ENCODE measurements around the gene ATP8A2. TPM values are rescaled to one million over a fixed set of nuclear protein-coding genes. Genes with fewer than 3 reads are reported as not detected.
"Not testable (repeated sequence)": the region's sequence is repeated elsewhere in the genome, so short reads cannot be mapped to it uniquely, and the experiment has no call there.

ATP8A2 gene
- total RNA-seq, 4 donors from 2014 or later = 0.13 to 0.24 (median 0.20) TPM

DNA sequence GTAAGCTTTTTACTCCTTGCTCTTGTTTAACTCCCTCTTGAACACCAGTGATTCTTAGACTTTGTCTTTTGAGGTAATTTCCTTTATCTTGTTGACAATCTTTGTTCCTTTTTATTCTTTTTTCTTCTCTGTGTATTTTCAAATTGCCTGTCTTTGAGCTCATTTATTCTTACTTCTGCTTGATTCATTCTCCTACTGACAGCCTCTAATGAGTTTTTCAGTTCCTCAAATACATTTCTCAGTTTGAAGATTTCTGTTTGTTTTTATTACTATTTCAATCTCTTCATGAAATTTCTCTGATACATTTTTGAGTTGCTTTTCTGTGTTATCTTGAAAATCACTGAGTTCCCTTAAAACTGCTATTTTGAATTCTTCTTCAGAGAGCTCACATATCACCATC, 154.1 kb downstream of the ATP8A2 start:
- no peaks in the 10 kb centered on the region for H3K36me3 ChIP-seq
- TF ChIP-seq POLR2AphosphoS5 (IDR thresholded peaks at IDR 0.05) (no peak), POLR2A (IDR thresholded peaks at IDR 0.05) (no peak), EP300 (IDR thresholded peaks at IDR 0.05) (no peak)
- TF ChIP-seq, protein P1, sequence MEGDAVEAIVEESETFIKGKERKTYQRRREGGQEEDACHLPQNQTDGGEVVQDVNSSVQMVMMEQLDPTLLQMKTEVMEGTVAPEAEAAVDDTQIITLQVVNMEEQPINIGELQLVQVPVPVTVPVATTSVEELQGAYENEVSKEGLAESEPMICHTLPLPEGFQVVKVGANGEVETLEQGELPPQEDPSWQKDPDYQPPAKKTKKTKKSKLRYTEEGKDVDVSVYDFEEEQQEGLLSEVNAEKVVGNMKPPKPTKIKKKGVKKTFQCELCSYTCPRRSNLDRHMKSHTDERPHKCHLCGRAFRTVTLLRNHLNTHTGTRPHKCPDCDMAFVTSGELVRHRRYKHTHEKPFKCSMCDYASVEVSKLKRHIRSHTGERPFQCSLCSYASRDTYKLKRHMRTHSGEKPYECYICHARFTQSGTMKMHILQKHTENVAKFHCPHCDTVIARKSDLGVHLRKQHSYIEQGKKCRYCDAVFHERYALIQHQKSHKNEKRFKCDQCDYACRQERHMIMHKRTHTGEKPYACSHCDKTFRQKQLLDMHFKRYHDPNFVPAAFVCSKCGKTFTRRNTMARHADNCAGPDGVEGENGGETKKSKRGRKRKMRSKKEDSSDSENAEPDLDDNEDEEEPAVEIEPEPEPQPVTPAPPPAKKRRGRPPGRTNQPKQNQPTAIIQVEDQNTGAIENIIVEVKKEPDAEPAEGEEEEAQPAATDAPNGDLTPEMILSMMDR (IDR thresholded peaks at IDR 0.05) = no peak
- no peak for DNase-seq (ENCODE audit: low spot score in 2 of 2)

DNA sequence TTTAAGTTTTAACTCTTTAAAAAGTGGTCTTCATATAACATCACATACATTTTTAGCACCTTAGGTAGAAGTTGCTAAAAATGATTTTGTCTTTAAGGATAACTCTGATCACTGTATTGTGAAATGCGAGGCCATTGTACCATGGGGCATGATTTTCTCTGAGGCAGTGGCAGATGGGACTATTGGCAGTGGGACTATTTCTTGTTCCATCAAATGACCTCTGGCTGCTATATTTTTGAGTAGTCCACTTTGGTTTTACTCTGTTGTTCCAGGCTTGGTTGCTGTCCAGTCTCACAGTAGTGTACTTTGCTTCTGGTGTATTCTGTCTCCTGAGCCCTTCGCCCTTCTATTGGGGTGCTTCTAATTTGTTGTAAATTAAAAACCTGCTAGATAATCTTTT, 156.5 kb downstream of the ATP8A2 start:
- TF ChIP-seq POLR2AphosphoS5 (IDR thresholded peaks at IDR 0.05) = no peak
- TF ChIP-seq, protein P1 (IDR thresholded peaks at IDR 0.05) = no peak
- no peak for TF ChIP-seq POLR2A (IDR thresholded peaks at IDR 0.05)
- no peak for TF ChIP-seq EP300 (IDR thresholded peaks at IDR 0.05)
- no peaks in the 10 kb centered on the region for H3K27me3 ChIP-seq
- no peaks in the 10 kb centered on the region for H3K4me1 ChIP-seq
- no peak for DNase-seq (ENCODE audit: low spot score in 2 of 2)
- peaks cover 13% of the 10 kb centered on the region for H3K9me3 ChIP-seq
- no peak overlapping the region for H3K27ac ChIP-seq
- H3K36me3 ChIP-seq = no peaks in the 10 kb centered on the region
- H3K4me3 ChIP-seq = no peak overlapping the region
- 91% methylated on average over 2 of the region's 2 CpGs for WGBS

More for the DNA sequence above, 154.1 kb downstream of the ATP8A2 start:
- Histone ChIP-seq H3K9me3 (peaks cover 13% of the 10 kb centered on the region), H3K4me1 (no peaks in the 10 kb centered on the region), H3K27me3 (no peaks in the 10 kb centered on the region), H3K4me3 (no peak overlapping the region), H3K27ac (no peak overlapping the region)

DNA sequence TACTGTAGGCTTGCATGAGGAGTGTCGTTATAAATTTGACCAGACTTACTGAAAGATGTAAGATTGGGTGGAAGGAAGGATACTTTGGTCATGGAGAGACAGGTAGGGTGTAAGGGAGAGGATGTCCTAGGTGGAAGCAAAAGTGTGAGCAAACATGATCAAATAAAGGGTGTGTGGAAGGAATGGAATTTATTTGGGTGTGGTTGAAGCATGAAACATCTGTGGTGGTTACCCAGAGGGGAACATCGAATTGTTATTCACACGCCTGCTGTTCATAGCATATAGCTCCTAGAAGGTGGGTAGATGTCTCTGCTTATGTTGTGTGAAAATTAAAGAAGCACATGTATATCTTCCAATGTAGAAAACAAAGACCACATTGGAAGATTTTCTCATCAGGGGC, 157.7 kb downstream of the ATP8A2 start:
- no peak for TF ChIP-seq EP300 (IDR thresholded peaks at IDR 0.05)
- TF ChIP-seq, protein P1 (IDR thresholded peaks at IDR 0.05) = no peak
- TF ChIP-seq POLR2AphosphoS5 (IDR thresholded peaks at IDR 0.05) = no peak
- TF ChIP-seq POLR2A (IDR thresholded peaks at IDR 0.05) = no peak
- WGBS = 54% methylated on average over 3 of the region's 3 CpGs
- DNase-seq (ENCODE audit: low spot score in 2 of 2) = no peak
- peaks cover 13% of the 10 kb centered on the region for H3K9me3 ChIP-seq
- no peaks in the 10 kb centered on the region for H3K36me3 ChIP-seq
- no peak overlapping the region for H3K27ac ChIP-seq
- H3K27me3 ChIP-seq = no peaks in the 10 kb centered on the region
- no peaks in the 10 kb centered on the region for H3K4me1 ChIP-seq
- no peak overlapping the region for H3K4me3 ChIP-seq

DNA sequence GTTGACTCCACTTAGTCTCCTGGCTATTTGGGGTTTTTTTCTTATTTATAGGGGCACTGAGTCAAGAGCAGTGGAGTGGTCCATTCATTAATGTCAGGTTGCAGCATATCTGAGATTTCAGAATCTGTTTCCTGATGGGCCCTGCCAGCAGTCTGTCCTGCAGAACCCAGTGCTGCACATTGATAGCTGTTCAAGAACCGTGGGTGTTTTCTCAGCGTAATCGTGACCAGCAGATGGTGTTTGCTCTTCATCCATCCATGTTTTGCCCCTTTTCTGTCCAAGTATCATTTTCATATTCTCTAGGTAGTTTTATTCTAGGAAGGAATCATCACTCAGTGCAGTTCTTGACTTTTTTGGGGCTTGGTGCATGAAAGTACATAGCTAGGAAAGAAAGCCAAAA, 166.5 kb downstream of the ATP8A2 start:
- TF ChIP-seq POLR2A (IDR thresholded peaks at IDR 0.05) = no peak
- WGBS = 71% methylated on average over 3 of the region's 3 CpGs
- no peak overlapping the region for H3K27ac ChIP-seq
- no peak overlapping the region for H3K4me3 ChIP-seq
- H3K36me3 ChIP-seq = no peaks in the 10 kb centered on the region
- DNase-seq (ENCODE audit: low spot score in 2 of 2) = no peak
- H3K4me1 ChIP-seq = no peaks in the 10 kb centered on the region
- H3K27me3 ChIP-seq = no peaks in the 10 kb centered on the region
- no peaks in the 10 kb centered on the region for H3K9me3 ChIP-seq

DNA sequence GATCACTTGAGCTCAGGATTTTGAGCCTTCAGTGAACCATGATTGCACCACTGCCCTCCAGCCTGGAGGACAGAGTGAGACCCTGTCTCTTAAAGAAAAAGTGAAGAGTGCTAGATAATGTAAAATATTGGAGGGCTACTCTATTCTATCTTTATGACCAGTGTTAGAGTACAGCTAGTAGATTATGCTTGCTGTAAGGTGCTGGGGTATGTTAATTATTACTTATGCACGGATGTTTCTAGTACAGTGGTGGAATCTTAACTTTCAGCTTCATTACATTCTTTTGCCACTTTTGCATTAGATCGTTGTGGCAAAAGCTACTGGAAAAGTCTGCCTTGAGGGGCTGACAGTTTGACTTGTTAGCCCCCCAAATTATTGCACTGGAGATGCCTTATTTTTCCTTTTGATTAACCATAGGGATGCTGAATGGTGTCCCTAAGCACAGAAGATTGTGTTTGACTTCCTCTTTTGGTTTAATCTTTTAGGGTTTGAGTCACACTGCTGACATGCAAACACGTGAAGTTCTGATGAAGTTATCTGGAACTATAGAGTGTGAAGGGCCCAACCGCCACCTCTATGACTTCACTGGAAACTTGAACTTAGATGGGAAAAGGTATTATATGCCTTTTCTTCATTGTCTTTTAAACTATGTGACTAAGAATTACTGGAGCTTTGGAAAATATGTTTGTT, 169.8 kb downstream of the ATP8A2 start:
- DNase-seq (ENCODE audit: low spot score in 2 of 2) = no peak
- no peaks in the 10 kb centered on the region for H3K27me3 ChIP-seq
- TF ChIP-seq POLR2AphosphoS5 (IDR thresholded peaks at IDR 0.05) = no peak
- TF ChIP-seq, protein P1 (IDR thresholded peaks at IDR 0.05) = no peak
- no peak for TF ChIP-seq EP300 (IDR thresholded peaks at IDR 0.05)
- TF ChIP-seq POLR2A (IDR thresholded peaks at IDR 0.05) = no peak
- 72% methylated on average over 4 of the region's 4 CpGs for WGBS
- H3K27ac ChIP-seq = no peak overlapping the region
- no peaks in the 10 kb centered on the region for H3K4me1 ChIP-seq
- no peaks in the 10 kb centered on the region for H3K36me3 ChIP-seq
- no peak overlapping the region for H3K4me3 ChIP-seq
- no peaks in the 10 kb centered on the region for H3K9me3 ChIP-seq

DNA sequence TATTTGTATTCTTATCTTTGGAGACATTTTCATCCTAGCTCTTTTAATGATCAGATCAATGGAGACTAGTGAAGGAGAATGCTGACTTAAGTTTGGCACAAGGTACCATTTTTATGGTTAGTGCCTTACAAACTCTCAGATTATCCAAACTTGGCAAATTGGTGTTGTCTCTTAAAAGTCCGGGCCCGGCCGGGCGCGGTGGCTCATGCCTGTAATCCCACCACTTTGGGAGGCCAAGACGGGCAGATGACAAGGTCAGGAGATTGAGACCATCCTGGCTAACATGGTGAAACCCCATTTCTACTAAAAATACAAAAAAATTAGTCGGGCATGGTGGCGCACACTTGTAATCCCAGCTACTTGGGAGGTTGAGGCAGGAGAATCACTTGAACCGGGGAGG, 177.2 kb downstream of the ATP8A2 start:
- not testable (repeated sequence) for H3K4me3 ChIP-seq; H3K27me3 ChIP-seq; H3K4me1 ChIP-seq; H3K9me3 ChIP-seq; H3K36me3 ChIP-seq; H3K27ac ChIP-seq; DNase-seq (ENCODE audit: low spot score in 2 of 2)
- WGBS = 96% methylated on average over 9 of the region's 9 CpGs
